Measurements from ENCODE around the gene ARPC5.
"Not testable (repeated sequence)": the region's sequence is repeated elsewhere in the genome, so short reads cannot be mapped to it uniquely, and the experiment has no call there.

ARPC5 gene

GRCh38 chr1:183648042-183648441 is 12.5 kb upstream of the ARPC5 start:
- in situ Hi-C loops (cut with HindIII; ENCODE audit: low sequenced_read_pairs): no loop called here

GRCh38 chr1:183646776-183647175 is 11.2 kb upstream of the ARPC5 start:
- in situ Hi-C loops (cut with HindIII; ENCODE audit: low sequenced_read_pairs): no loop called here

- in situ Hi-C loops (cut with HindIII; ENCODE audit: low sequenced_read_pairs): no loop called here
Measured at GRCh38 chr1:183645531-183645930, 9.9 kb upstream of the ARPC5 start.

GRCh38 chr1:183642166-183642565 is 6.6 kb upstream of the ARPC5 start:
- in situ Hi-C loops (cut with HindIII; ENCODE audit: low sequenced_read_pairs): no loop called here

DNA sequence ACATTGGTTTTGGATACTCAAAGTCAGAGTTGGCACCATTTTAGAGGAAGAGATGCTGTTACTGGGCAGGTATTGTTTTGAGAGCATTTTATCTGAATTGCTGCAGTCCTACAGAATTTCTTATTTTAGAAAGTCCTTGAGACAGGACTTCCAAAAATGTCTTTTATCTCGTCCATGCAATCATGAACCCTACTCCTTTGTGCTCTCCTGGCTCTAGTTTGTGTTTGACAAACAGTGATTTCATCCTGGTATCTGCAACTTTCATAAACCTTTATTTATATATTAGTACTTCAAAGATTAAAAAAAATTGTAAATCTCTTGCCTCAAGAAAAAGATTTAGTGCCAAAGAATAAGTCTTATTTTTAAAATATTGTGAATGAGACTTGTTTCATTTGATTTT is 4.6 kb upstream of the ARPC5 start:
- in situ Hi-C loops (cut with HindIII; ENCODE audit: low sequenced_read_pairs): no loop called here

- in situ Hi-C loops (cut with HindIII; ENCODE audit: low sequenced_read_pairs): no loop called here
Measured at GRCh38 chr1:183638649-183639387, 3.2 kb upstream of the ARPC5 start.

- in situ Hi-C loops (cut with HindIII; ENCODE audit: low sequenced_read_pairs): no loop called here
Measured at GRCh38 chr1:183636783-183637182, 1.2 kb upstream of the ARPC5 start.

GRCh38 chr1:183636334-183636682 is 725 bp upstream of the ARPC5 start:
- in situ Hi-C loops (cut with HindIII; ENCODE audit: low sequenced_read_pairs): no loop called here

GRCh38 chr1:183635099-183635605 is 431 bp downstream of the ARPC5 start:
- in situ Hi-C loops (cut with HindIII; ENCODE audit: low sequenced_read_pairs): no loop called here

- in situ Hi-C loops (cut with HindIII; ENCODE audit: low sequenced_read_pairs): no loop called here
Measured at GRCh38 chr1:183634429-183635065, 1.0 kb downstream of the ARPC5 start.

DNA sequence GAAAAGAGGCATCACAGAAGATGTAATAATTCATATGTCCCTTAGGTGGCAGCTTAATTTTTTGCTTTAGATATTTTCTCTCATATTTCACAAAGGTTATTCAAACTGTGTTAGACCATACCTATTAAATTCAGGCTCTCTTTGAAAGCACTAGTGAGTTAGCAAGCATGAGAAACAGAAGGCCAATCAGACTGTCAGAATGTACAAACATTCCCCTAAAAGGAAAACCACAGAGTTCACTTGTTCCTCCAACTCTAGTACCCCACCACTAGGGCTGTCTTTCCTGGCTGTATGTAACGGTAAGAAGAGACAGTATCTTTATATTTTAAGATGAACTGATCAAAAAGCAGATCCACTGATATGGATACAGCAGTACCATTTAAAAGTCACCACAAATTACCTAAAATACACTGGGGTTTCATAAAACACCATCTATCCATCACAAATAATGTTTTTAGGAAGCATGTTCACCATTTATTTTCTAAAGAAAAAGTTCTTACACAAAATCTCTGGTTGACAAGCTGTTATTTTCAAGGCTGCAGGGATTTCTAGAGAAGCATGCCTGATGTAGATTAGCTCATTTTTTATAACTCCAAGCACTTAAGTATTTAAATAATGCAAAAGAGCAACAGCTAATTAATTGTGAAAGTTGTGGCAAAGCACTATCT is 1.8 kb downstream of the ARPC5 start:
- in situ Hi-C loops (cut with HindIII; ENCODE audit: low sequenced_read_pairs): no loop called here

DNA sequence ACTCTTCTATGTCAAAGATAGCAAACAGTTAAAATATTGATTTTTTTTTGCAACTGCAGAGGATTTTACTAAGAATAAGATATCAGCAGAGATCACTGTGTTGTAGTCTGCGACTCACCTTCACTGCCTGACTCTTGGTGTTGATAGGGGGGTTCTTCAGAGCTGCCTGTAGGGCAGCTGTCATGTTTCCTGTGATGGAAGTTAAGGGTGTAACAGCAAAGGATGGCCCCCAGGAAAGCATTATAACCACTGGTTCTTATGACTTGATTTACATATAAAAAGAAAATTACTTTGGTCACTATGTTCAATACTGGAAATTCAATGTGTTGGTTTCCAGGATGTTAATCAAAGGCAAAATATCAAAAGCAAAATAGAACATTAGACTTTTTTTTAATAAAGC is 2.6 kb downstream of the ARPC5 start:
- in situ Hi-C loops (cut with HindIII; ENCODE audit: low sequenced_read_pairs): no loop called here

DNA sequence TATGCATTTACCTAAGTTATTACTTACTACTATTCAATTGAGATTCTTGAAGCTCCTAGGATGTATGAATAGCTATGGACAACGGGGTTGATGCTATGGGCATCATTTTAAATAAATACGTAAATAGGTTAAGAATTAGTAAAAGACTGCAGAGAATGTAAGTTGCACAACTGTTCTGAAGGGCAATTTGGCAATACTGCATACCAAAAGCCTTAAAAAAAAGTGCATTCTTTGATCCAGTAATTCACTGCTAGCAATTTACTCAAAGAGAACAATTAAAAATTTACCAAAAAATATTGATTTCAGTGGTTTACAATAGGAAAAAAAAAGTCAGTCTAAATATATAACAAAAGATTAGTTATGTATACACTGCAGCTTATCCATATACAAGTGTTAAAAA is 3.5 kb downstream of the ARPC5 start:
- in situ Hi-C loops (cut with HindIII; ENCODE audit: low sequenced_read_pairs): no loop called here

- in situ Hi-C loops (cut with HindIII; ENCODE audit: low sequenced_read_pairs): no loop called here
Measured at GRCh38 chr1:183630748-183631147, 4.8 kb downstream of the ARPC5 start.

- in situ Hi-C loops (cut with HindIII; ENCODE audit: low sequenced_read_pairs): no loop called here
Measured at GRCh38 chr1:183628537-183628936, 7.0 kb downstream of the ARPC5 start.

- in situ Hi-C loops (cut with HindIII; ENCODE audit: low sequenced_read_pairs): not testable (repeated sequence)
Measured at GRCh38 chr1:183626236-183626635, 9.3 kb downstream of the ARPC5 start.

DNA sequence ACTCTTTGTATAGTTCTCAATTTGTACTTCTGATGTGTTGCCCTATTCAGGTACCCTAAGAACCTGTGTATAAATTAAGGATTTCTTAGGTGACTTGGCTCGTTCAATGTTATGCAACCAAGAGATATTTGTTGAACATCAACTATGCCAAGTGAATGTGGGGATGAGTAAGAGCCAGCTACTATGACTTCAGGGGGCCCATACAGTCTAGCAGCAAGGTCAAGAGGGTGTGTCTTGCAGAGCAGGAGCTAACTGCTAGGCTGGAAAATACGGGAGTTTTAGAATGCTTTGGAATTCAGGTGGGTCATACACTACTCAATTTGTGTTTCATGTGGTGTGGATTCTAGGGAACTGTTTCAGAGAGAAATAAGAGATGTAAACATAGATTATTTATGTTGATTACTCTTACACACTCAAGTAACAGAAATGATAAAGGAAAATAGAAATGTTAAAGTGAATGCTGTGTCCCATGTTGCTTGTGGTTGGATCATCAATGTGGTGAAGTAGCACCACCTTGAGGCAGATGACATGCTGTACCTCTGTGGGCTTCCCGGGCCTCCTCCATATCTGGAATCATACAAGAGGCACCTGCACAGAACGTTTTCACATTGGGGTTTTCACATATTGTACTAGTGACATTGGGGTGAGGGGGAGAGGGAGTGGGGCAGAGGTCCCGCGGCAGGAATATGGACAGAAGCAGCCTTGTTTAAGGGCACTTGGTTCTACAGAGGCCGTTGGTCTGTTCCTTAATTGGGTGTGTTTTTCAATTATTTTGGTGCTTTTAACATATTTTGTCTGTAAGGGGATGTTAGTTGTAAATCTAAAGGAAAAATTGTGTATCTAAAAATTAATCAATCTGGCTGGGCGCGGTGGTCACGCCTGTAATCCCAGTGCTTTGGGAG is 12.4 kb downstream of the ARPC5 start:
- in situ Hi-C loops (cut with HindIII; ENCODE audit: low sequenced_read_pairs): no loop called here

- in situ Hi-C loops (cut with HindIII; ENCODE audit: low sequenced_read_pairs): no loop called here
Measured at GRCh38 chr1:183622013-183622412, 13.6 kb downstream of the ARPC5 start.

DNA sequence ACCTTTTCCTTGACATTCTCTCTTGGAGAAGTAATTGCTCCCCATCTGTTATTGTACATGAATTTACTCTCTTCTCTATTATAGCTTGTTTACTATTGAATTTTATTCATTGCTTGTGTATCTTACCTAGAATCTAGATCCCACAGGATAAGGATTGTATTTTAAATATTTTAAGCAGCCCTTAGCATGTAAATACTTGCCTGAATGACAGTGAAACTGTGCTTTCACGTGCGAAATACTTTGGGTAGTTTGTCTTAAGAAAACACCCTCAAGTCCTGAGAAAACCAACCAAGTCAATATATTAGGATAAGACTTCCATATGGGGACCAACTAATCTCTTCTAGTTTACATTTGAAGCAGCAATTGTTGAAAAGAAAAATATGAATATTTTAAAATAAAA is 15.3 kb downstream of the ARPC5 start:
- in situ Hi-C loops (cut with HindIII; ENCODE audit: low sequenced_read_pairs): no loop called here

GRCh38 chr1:183619781-183620180 is 15.8 kb downstream of the ARPC5 start:
- in situ Hi-C loops (cut with HindIII; ENCODE audit: low sequenced_read_pairs): no loop called here

- in situ Hi-C loops (cut with HindIII; ENCODE audit: low sequenced_read_pairs): not testable (repeated sequence)
Measured at GRCh38 chr1:183618202-183618601, 17.4 kb downstream of the ARPC5 start.

Data from endothelial cell of hepatic sinusoid (primary cell).